ENCODE results near the gene CEP128.

The CEP128 gene

DNA sequence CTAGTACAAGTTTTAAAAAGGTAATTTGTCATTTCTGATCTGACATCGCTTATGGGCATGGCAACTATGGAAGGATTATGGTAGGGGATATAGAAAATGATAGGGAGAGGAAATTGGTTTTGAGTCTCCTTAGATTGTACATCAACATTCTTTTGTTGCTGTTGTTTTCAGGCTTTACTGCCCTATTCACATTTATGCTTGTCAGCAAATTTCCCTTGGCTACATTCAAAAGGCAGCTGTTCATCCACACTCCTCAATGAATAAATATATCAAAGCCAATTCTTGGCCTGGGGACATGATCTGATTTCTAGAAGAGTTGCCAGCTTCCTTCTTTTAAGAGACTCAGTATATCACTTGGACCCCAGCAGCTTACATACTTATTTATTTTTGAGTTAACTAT, 283.4 kb downstream of the CEP128 start:
- DNase-seq: no peak

DNA sequence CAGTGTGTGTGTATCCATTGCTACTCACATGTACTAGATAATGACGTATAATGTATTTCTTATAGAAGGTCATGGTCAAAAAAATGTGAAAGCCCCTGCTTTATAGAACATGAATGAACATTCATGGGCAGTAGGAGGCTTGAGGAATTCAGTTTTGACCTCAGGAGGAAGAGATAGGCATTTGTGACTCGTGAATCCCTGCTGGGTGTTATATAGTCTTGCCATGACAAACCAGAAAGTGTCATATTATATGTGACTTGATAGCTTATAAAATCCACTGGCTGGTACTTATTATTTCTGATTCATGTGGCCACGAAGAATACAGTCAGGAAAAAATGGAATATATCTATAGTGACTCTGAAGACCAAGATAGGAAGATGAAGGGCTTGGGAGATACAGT, 287.6 kb downstream of the CEP128 start:
- DNase-seq: no peak

DNA sequence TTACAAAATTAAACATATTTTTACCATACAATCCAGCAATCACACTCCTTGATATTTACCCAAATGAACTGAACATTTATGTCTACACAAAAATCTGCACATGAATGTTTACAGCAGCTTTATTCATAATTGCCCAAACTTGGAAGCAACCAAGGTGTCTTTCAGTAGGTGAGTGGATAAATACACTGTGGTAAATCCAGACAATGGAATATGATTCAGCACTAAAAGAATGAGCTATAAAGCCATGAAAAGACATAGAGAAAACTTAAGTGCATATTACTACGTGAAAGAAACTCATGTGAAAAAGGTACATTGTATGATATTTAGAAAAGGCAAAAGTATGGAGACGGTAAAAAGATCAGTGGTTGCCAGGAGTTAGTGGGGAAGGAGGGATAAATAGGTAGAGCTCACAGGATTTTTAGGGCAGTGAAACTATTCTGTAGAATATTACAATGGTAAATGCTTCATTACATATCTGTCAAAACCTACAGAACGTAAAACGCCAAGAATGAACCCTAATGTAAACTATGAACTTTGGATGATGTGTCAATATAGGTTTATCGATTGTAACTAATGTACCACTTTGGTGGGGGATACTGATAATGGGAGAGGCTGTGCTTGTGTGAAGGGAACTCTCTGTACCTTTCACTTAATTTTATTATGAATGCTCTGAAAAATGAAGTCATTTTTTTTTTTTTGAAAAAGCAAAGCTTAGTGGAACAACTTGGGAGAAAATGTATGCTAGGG, 295.7 kb downstream of the CEP128 start:
- DNase-seq: no peak

DNA sequence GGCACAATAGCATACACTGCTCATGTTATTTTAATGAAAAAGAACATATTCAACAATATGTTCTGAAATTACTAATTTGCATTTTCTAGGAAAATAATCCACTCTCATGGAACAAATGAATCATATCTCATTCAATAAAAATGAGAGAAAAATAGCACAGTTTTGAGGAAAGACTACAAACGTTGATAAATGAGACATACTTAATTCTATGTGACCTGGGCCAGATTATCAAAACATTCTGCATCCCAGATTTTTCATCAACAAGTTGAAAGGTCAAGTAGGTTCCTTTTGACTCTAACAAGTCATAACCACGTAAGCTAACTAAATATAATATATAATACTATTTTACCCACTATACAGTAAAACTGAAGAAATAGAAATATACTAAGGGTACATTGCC, 296.7 kb downstream of the CEP128 start:
- no peak for DNase-seq

- no peak for DNase-seq
Measured at GRCh38 chr14:80638620-80639515, 302.7 kb downstream of the CEP128 start.

- no peak for DNase-seq
Measured at GRCh38 chr14:80637756-80638619, 303.6 kb downstream of the CEP128 start.

DNA sequence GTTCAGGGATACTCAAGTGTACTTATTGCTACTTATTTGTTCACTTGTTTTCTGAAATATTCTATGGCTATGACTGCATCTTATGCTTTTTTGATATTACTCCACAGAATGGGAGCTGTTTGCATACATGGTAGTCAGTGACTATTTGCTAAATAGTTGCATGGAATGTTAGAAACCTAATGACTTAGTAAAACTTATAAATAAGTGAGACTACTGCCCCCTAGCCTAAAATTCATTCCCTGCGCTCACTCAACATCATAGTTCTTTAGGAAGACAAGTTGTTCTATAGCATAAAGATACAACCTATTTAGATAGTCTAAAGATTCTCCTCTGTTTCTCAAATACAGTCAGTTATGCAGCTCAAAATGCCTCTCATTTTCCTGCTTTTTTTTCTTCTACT, 305.5 kb downstream of the CEP128 start:
- DNase-seq: no peak

DNA sequence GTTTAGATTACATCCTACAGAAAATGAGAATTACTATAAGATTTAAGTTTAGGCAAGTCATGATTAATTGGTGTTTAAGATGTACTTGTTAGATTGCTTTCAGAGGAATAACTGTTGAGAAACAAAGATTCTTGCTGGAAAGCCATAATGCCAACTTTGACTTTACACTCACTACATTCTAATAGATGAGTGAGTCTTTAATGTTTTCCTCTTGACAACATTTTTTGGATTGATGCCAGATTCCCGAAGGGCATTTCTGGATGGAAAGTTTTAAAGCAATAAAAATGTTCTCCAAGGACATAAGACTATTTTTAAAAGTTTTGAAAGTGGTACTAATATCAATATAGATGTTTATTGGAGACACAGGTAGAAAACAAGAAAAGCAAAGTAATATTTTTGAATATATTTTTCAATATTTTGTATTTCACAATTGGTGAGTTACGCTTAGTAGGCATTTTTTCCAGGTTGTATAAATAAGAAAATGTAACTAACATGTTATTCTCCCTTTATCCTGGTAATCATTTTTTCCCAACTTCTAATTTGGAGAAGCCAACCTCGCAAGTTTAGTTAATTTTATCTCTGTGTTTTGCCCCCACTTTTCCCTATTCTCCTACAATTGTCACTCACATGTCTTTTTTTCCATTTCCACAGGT, 307.3 kb downstream of the CEP128 start:
- no peak for DNase-seq

DNA sequence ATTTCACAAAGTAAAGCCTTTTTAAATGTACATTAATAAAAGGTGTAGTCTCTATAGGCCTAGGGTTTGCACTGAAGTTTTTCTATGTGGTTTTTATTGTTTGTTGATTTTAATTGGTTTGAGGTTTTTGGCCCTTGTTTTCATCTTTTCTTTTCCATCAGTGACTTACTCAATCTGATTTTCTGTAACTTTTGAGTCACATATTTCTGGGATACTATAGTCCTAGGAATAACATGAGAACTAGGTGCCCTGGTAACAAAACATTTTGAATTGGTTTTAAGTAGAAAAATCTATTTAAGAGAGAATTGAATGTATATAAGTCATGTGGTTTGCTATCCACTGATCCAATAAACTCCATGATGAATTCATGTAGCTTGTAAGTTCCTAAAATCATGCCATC, 311.9 kb downstream of the CEP128 start:
- no peak for DNase-seq

GRCh38 chr14:80628547-80628946, 313.0 kb downstream of the CEP128 start:
- DNase-seq: no peak

- DNase-seq: no peak
Measured at GRCh38 chr14:80627745-80628144, 313.8 kb downstream of the CEP128 start.

DNA sequence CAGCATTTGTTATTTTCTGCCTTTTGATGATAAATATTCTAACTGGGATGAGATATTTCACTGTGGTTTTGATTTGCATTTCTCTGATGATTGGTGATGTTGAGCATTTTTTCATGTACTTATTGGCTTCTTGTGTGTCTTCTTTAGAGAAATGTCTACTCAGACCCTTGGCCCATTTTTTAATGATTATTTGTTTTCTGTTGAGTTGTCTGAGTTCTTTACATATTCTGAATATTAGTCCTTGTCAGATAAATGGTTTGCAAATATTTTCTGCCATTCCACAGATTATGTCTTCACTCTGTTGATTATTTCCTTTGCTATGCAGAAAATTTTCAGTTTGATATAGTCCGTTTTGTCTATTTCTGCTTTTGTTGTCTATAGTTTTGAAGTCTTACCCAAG, 317.0 kb downstream of the CEP128 start:
- no peak for DNase-seq

GRCh38 chr14:80621701-80622100, 319.8 kb downstream of the CEP128 start:
- no peak for DNase-seq

DNA sequence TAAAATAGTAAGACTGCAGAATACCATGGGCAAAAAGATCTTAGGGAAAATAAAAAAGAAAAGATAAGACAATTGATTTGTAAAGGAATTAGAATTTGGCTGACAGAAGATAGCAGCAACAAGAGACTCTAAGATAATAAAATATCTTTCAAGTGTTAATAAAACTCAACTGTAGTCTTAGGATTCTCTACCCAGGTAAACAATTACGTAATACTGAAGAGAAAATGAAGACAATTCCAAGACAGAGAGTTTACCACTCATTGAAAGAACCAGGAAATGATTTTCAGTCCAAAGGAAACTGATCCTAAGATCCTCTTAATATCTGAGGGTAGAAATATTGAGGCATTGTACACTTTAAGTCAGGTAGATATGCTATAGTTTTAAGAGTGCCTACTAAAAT, 321.1 kb downstream of the CEP128 start:
- no peak for DNase-seq

GRCh38 chr14:80618751-80619329, 322.7 kb downstream of the CEP128 start:
- DNase-seq: no peak

DNA sequence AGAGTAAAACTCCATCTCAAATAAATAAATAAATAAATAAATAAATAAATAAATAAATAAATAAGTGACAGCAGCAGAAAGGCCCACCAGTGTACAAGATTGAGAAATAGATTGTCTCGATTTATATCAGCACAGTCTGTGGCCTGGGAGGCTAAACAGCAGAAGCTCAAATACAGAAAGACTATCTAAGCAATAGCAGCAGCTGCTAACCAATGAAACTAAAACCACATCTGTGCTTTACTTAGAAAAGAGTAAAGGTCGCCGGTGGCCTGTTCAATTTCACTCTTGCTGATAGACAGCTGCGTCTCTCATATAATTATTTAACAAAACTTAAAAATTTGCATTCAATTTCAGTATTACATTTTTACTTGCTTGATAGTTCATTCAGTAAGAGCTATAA, 325.7 kb downstream of the CEP128 start:
- DNase-seq: no peak

- no peak for DNase-seq
Measured at GRCh38 chr14:80609055-80609454, 332.5 kb downstream of the CEP128 start.

DNA sequence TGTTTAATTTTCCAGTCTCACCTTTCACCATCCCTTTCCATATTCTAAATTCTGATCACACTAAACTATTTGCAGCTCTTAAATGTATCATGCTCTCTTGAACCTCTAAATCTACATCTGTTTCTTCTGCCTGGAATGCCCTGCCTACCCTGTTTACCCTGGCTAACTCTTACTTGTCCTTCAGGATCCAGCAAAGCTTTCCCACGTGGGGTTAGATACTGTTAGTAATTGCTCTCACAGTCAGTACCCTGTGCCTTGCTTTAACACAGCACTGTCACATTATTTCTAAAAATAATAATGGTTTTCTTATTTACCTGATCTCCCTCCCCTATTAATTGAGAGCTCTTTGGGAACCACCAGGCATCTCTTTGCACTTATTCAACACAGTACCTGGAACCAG, 333.0 kb downstream of the CEP128 start:
- DNase-seq: no peak

GRCh38 chr14:80607430-80608190, 333.9 kb downstream of the CEP128 start:
- no peak for DNase-seq

DNA sequence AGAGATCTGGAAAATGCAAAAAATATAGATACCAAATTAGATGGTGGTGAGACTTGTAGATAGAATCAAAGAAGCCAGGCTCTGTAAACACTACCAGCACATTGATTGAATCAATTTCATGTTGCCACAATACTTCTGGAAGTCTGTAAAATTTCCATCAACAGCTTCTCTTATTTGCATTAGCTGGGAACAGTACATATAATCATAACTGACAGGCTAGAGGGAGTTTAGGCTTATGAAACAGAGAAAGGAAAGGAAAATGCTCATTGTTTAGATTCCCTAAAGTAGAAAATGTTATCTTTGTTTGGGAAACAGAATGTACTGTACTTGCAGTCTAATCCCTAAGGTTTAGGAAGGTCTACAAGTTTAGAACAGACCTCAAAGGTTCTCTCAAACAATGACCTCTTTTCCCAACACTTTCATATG, 335.2 kb downstream of the CEP128 start:
- DNase-seq: no peak

DNA sequence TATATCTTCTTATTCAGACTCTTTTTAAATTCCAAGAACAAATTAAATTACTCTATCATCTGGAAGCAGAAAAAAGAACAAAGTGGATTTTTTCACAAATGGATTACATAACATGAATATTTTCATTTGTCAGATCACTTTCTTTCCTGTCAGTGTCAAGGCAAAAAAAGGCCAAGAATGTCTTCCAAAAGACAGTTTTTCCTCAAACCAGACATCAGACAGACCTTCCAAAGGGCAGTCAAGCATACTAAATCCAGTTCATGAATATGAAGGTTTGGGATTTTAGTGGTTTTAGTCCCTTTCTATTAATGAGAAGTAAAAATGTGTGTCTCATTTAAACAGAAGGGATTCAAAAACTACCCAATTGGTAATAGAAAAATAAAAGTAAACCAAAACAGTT, 336.0 kb downstream of the CEP128 start:
- DNase-seq: no peak

GRCh38 chr14:80602946-80603345, 338.6 kb downstream of the CEP128 start:
- no peak for DNase-seq
